GM18502 (cell line): ENCODE data around the gene KIR3DL1.
"Not testable (repeated sequence)": the region's sequence is repeated elsewhere in the genome, so short reads cannot be mapped to it uniquely, and the experiment has no call there.

Source experiments
- ATAC-seq: cut with Tn5 transposase; IDR thresholded peaks from one replicate; pipeline ENCODE4 v1.9.1; 2021; ENCODE audit warnings: mild to moderate bottlenecking; ENCODE audit not compliant: unreplicated experiment, poor library complexity

Gene KIR3DL1

DNA sequence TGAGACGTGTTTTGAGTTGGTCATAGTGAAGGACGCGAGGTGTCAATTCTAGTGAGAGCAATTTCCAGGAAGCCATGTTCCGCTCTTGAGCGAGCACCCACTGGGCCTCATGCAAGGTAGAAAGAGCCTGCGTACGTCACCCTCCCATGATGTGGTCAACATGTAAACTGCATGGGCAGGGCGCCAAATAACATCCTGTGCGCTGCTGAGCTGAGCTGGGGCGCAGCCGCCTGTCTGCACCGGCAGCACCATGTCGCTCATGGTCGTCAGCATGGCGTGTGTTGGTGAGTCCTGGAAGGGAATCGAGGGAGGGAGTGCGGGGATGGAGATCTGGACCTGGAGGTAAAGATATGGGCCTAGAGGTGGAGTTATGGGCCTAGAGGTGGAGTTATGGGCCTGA lies at the start of gene KIR3DL1:
Gene KIR3DL1 (plus strand): TSS at position 218 of the 400 bp plus-strand sequence.
- ATAC-seq, result not testable (repeated sequence)

DNA sequence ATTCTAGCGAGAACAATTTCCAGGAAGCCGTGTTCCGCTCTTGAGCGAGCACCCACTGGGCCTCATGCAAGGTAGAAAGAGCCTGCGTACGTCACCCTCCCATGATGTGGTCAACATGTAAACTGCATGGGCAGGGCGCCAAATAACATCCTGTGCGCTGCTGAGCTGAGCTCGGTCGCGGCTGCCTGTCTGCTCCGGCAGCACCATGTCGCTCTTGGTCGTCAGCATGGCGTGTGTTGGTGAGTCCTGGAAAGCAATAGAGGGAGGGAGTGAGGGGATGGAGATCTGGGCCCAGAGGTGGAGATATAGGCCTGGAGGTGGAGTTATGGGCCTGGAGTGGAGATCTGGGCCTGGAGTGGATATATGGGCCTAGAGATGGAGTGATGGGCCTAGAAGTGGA lies 46.6 kb upstream of the KIR3DL1 start, which contains the start of gene KIR2DL1:
Gene KIR2DL1 (plus strand): TSS at position 148 of the 400 bp plus-strand sequence. CDS start 58 bp downstream, at position 206.
- not testable (repeated sequence) for ATAC-seq

DNA sequence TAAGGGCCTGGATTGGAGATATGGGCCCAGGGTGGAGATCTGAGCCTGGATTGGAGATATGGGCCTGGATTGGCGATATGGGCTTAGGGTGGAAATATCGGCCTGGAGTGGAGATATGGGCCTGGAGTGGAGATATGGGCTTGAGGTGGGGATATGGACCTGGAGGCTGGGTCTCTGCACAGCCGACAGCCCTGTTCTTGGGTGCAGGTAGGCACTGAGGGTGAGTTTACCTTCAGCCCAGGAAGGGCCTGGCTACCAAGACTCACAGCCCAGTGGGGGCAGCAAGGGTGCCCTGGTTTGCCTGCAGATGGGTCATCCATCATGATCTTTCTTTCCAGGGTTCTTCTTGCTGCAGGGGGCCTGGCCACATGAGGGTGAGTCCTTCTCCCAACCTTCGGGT lies 45.8 kb upstream of the KIR3DL1 start:
- not testable (repeated sequence) for ATAC-seq

DNA sequence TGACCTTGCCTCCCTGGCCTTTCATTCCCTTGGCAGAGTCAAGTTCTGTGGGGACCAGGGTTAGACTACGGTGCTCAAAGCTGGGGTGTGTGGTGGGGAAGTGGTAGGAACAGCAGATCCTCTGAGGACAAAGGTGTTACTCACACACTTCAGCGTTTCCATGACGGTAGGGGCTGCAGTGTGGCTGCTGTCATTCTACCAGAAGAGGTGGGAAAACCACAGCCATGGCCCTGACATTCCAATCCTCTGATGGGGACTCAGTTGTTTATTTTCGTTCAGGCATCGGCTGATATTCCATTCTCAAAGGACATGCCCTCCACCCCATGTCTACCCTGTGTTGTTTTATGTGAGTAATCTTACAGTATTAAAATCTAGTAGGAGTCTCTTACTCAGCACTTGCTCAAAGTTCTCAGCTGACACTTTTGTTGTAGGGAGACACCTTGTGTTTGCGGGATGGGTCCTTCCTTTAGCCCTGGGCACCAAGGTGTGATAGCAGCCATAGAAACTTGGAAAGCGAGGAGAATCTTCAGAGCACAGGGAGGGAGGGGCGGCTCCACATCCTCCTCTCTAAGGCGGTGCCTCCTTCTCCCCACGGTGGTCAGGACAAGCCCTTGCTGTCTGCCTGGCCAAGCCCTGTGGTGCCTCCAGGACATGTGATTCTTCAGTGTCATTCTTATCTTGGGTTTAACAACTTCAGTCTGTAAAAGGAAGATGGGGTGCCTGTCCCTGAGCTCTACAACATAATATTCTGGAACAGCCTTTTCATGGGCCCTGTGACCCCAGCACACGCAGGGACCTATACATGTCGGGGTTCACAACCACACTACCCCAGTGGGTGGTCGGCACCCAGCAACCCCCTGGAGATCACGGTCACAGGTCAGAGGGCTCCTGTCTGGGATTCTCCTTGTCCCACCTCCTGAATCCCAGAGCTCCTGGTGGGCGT lies 45.0 kb upstream of the KIR3DL1 start:
- not testable (repeated sequence) for ATAC-seq

DNA sequence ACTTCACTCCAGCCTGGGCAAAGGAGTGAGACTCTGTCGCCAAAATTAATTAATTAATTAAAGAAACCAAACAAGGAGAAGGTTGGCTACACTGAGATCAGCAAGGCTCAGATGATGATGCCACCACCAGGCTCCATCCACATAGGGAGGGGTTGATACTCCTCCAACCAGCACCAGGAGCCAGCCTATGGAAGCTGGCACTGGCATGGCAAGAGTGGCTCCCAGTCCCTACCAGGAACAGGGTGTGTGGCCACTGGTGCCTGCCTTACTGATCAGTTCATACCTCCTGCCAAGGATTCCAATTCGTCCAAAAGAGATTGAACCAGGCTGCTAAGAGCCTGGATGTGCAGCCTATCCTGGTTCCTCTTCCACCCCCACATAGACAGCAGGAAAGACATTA lies 43.6 kb upstream of the KIR3DL1 start:
- ATAC-seq, result not testable (repeated sequence)

DNA sequence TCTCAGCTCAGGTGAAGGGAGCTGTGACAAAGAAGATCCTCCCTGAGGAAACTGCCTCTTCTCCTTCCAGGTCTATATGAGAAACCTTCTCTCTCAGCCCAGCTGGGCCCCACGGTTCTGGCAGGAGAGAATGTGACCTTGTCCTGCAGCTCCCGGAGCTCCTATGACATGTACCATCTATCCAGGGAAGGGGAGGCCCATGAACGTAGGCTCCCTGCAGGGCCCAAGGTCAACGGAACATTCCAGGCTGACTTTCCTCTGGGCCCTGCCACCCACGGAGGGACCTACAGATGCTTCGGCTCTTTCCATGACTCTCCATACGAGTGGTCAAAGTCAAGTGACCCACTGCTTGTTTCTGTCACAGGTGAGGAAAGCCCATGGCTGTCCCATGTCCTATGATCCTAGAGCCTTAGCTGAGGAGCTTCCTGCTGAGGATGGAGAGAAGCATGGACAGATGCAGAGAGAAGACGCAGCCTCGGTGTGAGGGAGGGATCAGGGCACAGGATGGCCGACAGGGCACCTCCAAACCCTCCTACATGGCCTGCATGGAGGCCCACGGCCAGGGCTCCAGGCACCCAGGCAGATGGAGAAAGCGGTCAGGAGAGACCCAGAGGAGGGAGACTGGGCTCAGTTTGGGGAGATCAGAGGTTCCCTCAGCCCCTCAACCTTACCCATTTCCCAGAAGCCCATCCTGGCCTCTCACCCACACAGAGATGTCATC lies 41.0 kb upstream of the KIR3DL1 start:
- ATAC-seq, result not testable (repeated sequence)

DNA sequence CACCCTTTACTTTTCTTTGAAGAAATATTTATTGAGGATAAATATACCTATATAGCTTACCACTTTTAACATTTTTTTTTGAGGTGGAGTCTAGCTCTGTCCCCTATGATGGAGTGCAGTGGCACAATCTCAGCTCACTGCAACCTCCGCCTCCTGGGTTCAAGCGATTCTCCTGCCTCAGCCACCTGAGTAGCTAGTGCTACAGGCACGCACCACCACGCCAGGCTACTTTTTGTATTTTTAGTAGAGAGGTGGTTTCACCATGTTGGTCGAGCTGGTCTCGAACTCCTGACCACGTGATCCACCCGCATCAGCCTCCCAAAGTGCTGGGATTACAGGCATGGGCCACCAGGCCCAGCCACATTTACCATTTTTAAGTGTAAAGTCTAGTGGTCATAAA lies 40.4 kb upstream of the KIR3DL1 start:
- ATAC-seq, result not testable (repeated sequence)

DNA sequence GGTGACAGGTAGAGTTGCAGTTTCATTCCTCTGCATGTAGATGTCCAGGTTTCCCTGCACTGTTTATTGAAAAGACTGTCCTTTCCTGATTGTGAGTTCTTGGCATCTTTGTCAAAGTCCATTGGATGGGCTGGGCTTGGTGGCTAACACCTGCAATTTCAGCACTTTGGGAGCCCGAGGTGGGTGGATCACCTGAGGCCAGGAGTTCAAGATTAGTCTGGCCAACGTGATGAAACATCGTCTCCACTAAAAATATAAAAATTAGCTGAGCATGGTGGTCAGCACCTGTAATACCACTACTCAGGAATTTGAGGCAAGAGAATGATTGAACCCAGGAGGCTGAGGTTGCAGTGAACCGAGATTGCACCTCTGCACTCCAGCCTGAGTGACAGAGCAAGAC lies 38.4 kb upstream of the KIR3DL1 start:
- ATAC-seq, result not testable (repeated sequence)

DNA sequence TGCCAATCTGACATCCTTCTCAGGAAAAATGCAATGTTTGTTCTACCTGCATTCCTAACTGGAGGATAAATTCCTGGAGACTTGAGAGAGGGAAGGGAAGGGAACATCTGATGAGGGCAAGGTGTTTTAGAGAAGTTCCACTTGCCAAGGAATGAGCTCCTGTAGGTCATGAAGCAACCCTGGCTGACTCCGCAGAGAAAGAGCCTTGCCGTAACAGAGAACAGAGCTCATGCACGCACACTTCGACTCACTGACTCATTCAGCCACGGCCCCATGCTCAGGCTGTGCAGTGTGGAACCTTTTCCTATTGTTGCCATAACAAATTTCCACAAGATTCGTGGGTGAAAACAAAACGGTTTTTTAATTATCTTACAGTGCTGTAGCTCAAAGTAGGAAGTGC lies 37.4 kb upstream of the KIR3DL1 start:
- not testable (repeated sequence) for ATAC-seq

DNA sequence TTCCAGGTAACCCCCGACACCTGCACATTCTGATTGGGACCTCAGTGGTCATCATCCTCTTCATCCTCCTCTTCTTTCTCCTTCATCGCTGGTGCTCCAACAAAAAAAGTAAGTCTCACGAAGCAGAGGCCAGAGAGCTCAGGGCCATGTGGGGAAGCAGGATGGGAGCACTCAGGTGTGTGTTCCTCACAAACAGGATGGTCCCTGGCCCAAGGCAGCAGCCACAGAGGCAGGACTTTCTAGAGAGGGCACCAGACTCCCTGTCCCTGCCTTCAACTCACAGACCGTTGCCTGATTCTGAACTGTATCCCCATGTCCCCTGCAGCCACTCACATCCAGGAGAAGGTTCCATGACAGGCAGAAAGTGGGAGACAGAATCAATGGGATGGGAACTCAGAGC lies 33.4 kb upstream of the KIR3DL1 start:
- ATAC-seq, result not testable (repeated sequence)

DNA sequence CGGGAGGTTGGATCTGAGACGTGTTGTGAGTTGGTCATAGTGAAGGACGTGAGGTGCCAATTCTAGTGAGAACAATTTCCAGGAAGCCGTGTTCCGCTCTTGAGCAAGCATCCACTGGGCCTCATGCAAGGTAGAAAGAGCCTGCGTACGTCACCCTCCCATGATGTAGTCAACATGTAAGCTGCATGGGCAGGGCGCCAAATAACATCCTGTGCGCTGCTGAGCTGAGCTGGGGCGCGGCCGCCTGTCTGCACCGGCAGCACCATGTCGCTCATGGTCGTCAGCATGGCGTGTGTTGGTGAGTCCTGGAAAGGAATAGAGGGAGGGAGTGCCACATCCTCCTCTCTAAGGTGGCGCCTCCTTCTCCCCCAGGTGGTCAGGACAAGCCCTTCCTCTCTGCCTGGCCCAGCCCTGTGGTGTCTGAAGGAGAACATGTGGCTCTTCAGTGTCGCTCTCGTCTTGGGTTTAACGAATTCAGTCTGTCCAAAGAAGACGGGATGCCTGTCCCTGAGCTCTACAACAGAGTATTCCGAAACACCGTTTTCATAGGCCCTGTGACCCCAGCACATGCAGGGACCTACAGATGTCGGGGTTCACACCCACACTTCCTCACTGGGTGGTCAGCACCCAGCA lies 30.1 kb upstream of the KIR3DL1 start:
- ATAC-seq, result not testable (repeated sequence)

DNA sequence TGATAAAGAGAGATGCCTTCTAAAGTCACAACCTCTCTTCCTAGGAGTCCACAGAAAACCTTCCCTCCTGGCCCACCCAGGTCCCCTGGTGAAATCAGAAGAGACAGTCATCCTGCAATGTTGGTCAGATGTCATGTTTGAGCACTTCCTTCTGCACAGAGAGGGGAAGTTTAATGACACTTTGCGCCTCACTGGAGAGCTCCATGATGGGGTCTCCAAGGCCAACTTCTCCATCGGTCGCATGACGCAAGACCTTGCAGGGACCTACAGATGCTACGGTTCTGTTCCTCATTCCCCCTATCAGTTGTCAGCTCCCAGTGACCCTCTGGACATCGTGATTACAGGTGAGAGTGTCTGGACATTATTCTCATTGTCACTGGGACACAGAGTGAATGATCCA lies 28.1 kb upstream of the KIR3DL1 start:
- not testable (repeated sequence) for ATAC-seq

DNA sequence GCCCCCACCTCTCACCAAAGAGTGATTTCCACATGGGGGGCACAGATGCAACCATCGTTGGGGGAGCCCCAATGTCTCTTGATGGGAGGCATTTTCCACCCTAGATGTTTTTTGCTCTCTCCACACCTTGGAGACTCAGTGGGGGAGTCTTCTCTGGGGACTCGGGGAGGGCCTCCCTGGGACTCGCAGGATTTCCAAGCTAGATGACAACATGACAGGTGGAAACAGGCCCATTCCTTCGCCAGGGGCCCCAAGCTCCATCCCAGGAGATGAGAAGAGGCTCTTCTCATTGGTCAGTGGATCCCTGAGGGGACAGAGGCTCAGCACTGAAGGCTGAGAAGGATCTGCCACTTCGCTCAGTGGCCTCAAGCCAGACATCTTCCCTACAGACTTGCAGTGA lies 25.6 kb upstream of the KIR3DL1 start:
- ATAC-seq, result no peak

DNA sequence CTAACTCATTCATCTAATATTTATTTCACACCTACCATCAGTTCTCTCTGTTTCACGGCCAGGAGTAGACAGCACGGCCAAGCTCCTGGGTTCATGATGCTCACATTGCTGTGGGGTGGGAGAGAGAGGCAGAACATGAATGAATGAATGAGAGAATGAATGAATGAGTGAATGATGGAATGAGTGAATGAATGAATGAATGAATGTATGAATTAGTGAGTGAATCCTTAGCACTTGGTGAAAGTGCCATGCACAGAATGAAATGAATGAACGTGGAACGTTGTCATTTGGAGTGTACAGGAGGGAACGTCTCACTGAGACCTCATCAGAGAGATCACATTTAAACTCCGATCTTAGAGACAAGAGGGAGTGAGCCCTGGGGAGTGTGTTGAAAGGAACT lies 24.8 kb upstream of the KIR3DL1 start:
- no peak for ATAC-seq

DNA sequence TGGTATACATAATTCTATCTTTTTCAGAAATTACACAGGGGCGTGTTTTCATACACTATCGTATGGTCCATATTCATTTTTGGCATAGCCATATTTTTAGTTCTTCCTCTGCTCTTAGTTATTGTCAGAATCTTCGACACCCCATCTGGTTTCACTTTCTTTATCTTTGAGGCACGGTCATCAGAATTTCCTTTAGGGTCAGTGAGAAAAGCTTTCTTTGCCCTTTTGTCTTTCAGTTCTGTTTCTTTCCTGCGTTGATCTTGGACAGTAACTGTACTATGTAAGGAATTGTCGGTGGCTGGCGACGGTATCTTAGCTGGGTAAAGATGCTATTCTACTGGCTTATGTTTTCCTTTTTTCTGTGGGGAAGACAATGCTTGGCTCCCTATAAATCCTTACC lies 23.5 kb upstream of the KIR3DL1 start:
- no peak for ATAC-seq

DNA sequence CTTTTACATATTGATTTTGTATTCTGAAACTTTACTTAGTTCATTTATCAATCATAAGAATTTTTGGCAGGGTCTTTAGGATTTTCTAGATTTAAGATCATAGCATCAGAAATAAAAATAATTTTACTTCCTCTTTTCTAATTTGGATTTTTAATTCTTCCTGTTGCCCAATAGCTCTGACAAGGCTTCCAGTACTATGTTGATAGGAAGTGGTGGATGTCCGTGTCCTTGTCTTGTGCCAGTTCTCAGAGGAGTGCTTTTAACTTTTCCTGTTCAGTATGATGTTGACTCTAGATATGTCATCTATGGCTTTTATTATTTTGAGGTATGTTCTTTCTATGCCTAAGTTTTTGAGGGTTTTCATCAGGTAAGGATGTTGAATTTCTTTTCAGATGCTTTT lies 20.5 kb upstream of the KIR3DL1 start:
- ATAC-seq, result no peak

DNA sequence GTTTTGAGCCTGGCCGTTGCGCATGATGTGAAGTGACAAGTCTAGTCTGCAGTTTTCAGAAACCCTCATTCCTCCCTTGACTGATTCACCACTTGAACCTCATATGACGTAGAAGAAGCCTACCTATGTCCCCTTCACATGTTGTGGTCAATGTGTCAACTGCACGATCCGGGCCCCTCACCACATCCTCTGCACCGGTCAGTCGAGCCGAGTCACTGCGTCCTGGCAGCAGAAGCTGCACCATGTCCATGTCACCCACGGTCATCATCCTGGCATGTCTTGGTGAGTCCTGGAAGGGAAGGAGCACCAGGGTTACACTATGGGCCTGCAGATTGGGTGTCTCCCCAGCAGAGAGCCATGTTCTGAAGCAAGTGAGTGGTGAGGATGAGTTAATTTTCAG lies 12.9 kb upstream of the KIR3DL1 start, which contains the start of gene KIR2DL4:
Gene KIR2DL4 (plus strand): TSS at position 201 of the 400 bp plus-strand sequence. CDS start 42 bp downstream, at position 243.
- ATAC-seq, result no peak

DNA sequence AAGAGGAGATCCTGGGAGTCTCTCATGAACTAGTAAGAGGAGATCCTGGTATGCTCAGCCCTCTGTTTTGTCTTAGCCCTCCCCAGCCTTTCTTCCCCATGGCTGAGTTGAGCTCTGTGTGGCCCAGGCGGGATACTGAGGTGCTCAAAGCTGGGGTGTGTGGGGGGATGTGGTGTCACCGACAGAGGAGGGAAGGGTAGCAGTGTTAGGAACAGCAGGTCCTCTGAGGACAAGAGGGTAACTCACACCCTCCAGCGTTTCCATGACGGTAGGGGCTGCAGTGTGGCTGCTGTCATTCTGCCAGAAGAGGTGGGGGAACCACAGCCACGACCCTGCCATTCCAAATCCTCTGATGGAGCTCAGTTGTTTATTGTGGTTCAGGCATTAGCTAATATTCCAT lies 12.2 kb upstream of the KIR3DL1 start:
- ATAC-seq, result no peak

DNA sequence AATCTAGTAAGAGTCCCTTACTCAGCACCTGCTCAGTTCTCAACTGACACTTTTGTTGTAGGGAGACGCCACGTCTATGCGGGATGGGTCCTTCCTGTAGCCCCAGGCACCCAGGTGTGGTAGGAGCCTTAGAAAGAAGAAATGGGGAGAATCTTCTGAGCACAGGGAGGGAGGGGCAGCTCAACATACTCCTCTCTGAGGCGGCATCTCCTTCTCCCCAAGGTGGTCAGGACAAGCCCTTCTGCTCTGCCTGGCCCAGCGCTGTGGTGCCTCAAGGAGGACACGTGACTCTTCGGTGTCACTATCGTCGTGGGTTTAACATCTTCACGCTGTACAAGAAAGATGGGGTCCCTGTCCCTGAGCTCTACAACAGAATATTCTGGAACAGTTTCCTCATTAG lies 11.7 kb upstream of the KIR3DL1 start:
- ATAC-seq, result no peak

DNA sequence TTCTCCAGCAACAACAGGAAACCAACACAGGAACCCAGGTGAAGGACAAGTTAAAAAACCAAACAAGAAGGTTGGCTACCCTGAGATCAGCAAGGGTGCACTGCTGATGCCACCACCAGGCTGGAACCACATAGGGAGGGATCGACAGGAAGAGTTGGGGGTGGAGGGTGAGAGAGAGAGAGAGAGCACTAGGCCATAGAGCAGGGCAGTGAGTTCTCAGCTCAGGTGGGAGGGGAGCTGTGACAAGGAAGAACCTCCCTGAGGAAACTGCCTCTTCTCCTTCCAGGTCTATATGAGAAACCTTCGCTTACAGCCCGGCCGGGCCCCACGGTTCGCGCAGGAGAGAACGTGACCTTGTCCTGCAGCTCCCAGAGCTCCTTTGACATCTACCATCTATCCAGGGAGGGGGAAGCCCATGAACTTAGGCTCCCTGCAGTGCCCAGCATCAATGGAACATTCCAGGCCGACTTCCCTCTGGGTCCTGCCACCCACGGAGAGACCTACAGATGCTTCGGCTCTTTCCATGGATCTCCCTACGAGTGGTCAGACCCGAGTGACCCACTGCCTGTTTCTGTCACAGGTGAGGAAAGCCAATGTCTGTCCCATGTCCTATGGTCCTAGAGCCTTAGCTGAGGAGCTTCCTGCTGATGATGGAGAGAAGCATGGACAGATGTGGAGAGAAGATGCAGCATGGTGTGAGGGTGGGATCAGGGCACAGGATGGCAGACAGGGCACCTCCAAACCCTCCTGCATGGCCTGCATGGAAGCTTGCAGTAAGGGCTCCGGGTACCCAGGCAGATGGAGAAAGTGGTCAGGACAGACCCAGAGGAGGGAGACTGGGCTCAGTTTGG lies 10.4 kb upstream of the KIR3DL1 start:
- no peak for ATAC-seq
